ENCODE results near the gene ST6GALNAC5.
"Not testable (repeated sequence)": the region's sequence is repeated elsewhere in the genome, so short reads cannot be mapped to it uniquely, and the experiment has no call there.

Gene ST6GALNAC5

DNA sequence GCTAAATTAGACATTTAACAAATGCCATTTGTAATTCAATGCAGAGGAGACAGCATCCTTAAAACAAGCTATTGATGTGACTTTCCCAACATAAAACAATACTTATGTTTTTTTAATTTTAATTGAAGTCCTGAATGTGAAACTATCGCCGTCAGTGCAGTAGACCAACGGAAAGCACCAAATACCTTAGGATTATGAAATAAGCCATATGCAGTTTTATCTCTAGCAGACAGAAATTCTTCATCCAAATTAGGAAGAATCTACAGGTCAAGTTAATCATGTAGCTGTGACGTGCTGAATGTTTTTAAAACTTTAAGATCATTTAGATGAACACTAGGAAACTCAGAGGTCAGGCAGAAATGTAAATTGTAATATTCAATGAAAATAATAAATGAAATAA is 714 bp upstream of the ST6GALNAC5 start:
- no peak for DNase-seq (ENCODE audit: low read depth in 2 of 2, low spot score in 1 of 2)

DNA sequence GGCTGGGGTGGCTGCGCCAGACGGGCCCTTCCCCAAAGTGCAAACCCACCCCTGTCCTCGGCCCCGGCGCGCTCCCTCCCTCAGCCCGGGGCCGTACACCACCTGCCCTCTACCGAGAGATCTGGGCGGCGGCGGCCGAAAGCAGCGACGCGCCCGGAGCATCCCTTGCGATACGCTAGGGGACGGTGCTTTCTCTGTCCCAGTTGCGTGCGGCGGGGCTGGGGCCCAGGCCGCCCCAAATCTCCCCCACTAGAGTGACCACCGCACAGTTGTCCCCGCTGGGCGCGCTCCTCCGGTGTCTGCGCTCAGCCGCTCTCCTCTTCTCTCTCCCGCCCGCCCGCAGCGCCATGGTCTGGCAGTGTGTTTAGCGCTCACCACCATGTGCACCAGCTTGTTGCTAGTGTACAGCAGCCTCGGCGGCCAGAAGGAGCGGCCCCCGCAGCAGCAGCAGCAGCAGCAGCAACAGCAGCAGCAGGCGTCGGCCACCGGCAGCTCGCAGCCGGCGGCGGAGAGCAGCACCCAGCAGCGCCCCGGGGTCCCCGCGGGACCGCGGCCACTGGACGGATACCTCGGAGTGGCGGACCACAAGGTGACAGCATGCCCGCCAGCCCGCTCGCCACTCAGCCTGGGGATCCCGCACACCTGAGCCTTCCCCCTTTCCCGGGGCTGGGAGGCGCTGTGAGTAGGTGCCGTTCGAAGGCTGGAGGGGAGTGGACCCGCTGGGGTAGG is 1.0 kb downstream of the ST6GALNAC5 start:
- no peak for DNase-seq (ENCODE audit: low read depth in 2 of 2, low spot score in 1 of 2)

DNA sequence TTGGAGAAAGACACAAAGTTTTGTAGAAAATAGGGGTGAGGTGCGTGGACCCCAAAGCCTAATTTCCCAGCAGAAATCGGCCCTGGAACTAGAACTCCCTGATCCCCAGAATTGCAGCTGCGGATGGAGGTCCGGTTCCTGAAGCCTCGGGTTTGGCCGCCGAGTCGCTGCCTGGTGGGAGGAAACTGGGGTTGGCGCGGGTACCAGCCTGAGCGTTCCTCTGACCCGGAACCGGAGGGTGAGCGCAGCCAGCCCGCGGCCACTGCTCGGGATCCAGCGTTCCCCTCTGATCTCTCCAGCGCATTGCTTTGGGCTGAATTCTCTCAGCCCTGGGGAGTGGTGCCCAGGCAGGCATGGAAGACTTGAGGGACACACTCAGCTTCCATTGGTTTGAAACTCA is 1.6 kb downstream of the ST6GALNAC5 start:
- DNase-seq (ENCODE audit: low read depth in 2 of 2, low spot score in 1 of 2) = no peak

DNA sequence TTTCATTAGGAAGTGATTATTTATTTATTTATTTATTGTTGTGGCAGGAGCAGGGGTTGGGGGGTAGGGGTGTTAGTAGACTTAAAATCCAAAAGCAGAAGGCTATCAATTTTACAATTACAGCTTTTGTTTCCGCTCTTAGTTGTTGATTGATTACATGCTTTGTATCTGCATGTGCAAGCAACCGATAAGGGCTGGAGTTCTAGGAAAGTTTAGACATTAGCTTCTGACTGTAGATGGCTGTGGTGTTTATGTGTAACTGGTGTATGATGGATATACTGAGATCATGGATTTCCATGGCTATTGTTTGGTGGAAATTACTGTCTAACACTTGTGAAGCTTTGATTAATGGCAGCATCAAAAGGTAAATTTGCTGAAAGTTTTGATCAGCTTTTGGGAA is 2.8 kb downstream of the ST6GALNAC5 start:
- DNase-seq (ENCODE audit: low read depth in 2 of 2, low spot score in 1 of 2) = no peak

DNA sequence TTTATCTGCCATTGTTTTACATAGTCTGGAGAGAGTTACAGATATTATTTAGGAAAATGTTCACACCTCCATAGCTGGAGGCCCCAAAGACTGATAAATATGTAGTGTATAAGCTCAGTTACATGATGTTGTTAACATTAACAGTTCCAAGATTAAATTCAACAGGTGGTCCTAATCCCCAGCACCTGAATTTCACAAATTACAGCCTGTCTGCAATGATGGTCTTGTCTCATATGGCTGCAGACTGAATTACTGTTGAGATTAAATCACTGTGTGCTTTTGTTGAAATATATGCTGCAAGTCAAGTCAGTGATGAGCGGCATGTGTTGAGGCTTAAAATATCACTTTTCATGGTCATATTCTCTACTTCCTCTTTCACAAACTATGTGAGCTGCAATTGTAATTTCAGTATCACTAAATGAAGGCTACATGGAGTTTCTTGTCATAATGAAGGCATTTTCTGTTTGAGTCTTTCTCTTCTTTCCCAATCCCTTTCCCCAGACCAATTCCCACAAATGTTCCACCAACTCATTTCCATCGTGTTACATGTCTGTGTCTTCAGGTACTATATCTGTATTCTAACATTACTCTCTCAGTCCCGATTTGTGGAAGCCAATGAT is 4.2 kb downstream of the ST6GALNAC5 start:
- no peak for DNase-seq (ENCODE audit: low read depth in 2 of 2, low spot score in 1 of 2)

DNA sequence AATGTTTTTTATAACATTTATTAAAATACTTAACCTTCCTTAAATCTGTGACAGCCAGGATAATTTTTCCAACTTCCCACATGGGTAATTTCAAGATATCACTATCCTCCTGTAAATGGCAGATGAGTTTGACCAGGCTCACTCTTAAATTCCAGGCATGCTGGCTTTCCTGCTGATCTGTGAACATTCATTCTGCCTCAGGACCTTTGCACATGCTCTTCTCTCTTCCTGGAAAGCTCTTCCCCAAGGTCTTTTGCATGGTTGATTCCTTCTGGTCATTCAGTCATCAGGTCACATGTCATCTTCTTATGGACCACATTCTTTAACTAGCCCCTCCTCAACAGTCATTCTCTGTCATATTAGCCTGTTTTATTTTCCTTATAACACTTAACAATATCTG is 5.7 kb downstream of the ST6GALNAC5 start:
- no peak for DNase-seq (ENCODE audit: low read depth in 2 of 2, low spot score in 1 of 2)

DNA sequence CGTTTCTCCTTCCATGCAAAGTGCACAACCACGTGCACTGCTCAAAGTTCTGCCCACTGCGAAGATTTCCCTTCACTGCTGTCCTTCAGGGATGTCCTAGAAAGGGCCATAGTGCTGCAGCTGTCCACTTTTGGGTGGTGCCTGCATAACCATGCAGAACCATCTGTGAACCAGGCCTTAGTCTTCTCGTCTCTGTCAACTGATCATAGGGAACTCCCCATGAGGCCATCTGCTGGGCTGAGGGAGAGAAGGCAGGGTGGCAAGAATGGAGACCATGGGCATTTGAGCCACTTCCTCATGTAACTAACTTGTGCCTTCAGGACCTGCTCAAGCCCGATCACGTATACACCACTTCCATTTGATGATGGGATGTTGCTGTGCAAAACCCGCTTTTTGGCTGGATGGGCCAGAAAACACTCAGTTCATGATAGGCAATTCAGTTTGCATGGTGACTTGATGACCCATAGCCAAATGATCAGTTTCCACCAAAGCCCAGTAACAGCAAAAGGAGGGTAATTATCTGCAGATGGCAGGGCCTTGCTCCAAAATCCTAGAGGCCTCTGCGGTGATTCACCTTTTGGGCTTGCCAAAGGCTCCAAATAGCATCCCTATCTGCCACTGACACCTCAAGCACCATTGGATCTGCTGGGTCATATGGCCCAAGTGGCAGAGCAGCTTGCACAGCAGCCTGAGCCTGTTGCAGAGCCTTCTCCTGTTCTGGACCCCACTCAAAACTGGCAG is 9.5 kb downstream of the ST6GALNAC5 start:
- no peak for DNase-seq (ENCODE audit: low read depth in 2 of 2, low spot score in 1 of 2)

DNA sequence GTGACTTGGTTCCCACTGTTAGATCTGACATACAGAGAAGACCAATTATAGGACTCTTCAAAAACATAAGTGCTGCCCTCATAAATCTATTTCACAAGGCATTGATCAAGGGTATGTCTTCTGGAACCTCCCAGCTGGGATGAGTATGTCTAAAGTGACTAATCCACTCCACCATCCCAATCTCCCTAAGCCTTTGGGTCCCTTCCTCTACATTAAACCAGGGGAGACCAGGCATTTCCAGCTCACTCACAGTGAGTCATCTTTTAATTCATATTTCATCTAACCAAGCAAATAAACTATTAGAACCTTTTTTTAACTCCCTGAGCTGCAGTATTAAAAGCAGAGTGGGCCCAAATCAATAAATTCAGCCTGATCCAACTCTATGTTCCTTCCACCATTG is 11.7 kb downstream of the ST6GALNAC5 start:
- not testable (repeated sequence) for DNase-seq (ENCODE audit: low read depth in 2 of 2, low spot score in 1 of 2)

DNA sequence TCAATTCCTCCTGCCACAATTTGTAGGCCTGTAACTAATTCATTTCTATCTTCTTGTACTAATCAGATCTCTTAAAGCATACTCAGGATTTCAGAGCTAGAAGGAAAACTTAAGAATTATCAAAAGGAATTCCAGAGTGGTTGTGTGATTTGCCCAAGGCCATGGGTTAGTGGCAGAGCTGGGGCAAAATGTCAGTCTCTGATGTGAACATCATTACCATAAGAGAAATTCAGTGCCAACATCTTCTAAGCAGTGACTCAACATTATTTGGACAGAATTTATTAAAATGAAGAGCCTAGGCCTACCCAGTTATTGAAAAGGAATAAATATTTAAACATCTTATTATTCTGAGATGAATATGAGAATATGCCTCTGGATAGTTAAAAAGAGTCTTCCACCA is 14.5 kb downstream of the ST6GALNAC5 start:
- DNase-seq (ENCODE audit: low read depth in 2 of 2, low spot score in 1 of 2) = no peak

DNA sequence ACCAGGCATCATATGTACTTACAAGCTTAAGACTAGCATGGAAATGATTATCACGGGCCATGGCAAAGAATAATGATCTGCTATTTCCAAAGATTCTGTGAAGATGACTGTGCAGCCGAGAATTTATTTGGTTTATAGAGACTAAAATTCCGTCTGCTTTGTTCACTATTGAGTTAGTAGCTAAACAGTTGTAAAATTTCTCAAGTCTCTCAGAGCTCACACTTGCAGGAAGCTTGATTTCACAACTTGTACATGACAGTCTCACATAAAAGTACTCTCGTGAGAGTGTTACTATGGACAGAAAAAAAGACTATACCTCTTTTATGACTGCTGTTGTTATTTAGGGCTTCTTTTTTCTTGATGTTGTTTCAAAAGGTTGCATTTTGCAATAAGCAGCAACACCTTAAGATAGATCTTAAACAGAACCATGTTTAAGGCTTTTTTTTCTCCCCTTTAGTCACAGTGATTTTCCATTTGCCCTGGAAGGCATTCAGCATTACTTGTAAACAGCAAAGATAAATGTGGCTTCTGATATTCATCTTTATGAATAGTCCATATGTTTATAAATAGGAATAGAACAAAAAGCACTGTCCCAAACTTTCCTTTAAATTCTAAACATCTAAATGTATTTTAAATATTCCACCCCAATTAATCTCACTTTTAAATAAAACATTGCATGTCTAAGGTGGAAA is 24.8 kb downstream of the ST6GALNAC5 start:
- DNase-seq (ENCODE audit: low read depth in 2 of 2, low spot score in 1 of 2) = no peak

DNA sequence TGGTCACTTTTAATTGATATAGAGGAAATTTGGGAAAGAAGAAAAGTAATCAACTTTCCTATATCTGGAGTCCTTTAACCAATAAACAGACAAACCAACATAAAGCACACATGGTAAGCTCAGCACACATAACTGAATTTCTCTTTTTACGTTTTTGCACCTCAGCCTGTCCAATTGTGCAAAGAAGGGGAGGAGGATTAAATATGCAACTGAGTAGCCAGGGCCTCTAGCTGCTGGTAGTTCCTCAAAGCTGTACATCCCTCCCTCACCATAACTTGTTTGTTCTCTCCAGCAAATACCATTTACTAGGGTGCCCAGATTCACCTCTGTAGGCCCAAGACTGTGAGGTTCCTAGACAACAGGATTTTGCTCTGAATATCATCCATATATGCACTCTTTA is 25.4 kb downstream of the ST6GALNAC5 start:
- no peak for DNase-seq (ENCODE audit: low read depth in 2 of 2, low spot score in 1 of 2)

DNA sequence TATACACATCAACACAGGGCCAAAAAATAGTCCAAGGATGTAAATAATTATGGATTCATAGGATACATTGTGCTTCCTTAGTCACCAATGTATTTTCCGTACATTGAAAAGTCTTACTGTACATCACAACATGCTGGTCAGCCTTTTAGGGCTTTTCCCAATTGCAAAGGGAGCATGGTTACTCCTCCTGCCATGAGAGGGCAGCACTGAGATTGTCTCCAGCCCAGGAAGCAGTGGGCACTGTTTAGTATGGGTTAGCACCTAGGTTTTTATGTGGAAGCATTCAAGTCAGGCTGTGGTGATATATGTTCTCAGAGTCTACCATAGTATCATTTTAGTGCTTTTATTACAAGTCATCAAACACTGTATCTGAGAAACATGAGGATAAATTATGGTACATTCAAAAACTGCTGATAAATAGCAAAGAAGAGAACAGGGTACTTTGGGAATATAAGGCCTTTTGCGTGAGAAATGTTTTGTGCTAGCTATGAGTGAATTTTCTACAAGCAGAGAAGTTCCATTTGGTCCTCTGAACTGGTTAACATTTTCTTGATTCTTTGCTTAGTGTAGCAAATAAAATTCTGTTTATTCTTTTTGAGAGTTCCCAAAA is 34.0 kb downstream of the ST6GALNAC5 start:
- no peak for DNase-seq (ENCODE audit: low read depth in 2 of 2, low spot score in 1 of 2)

DNA sequence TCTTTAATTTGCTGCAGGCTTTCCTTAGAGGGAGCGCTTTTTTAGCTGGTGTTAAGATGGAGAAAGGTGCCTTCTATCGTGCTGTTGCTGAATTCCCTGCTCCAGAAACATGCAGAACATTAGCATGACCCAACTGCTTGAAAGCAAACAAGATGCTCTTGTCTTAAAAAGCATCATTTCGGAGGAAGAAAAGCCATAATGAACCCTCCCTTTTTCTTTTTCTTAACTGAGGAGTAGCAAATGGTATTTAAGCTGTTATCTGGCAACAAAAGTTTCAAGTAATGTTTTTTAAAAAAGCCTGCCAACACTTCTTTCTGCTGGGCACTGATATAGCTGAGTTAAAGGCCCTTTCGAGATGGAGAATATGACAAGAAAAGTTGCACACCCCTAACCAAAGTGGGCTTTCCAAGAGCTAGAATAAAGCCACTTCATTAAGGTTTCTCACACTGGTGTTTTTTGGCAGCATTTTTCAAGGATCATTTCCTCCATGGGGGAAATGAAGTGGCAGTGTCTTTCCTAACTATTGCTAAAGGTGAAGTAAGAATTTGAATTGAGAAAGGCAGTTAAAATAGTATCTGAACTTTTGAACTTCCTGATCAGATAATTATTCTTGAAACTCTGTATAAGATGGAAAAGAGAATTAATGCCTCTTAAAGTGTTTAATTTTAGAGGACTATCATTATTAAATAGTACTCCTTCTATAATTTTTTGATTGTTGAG is 38.8 kb downstream of the ST6GALNAC5 start:
- no peak for DNase-seq (ENCODE audit: low read depth in 2 of 2, low spot score in 1 of 2)

DNA sequence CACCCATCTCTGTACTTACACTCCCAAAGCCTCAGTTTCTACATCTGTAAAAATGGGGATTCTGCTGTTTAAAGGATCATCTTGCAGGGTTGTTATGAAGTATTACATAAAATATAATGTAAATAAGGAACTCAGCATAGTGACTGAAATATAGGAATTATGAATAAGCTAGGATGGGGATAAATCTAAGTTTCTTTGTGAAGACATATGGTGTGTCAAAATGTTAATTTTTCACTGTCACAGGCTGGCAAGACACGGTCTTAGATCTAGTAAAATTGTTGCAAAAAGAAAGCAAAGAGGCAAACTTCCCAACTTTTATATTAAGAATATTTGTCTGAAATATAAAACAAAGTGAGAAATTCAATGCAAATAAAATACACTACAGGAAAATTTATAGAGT is 42.0 kb downstream of the ST6GALNAC5 start:
- DNase-seq (ENCODE audit: low read depth in 2 of 2, low spot score in 1 of 2) = no peak

DNA sequence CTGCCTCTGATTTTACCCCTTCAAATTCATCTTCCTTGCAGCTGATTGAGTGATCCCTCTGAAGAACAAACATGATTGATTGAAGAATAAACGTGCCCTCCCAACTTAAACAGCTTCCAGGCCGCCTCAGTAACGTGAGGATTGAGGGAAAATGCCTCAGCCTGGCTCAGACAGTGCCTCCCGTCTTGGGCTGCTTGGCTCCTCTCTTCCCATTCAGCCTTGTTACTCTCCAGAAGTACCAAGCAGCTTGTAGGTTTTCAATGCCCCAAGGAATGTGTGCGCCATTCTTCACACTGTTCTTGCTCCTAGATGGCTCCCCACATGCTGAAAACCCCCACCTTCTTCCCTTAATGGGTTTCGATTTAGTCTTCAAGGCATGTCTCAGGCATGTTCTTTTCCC is 51.8 kb downstream of the ST6GALNAC5 start:
- no peak for DNase-seq (ENCODE audit: low read depth in 2 of 2, low spot score in 1 of 2)

DNA sequence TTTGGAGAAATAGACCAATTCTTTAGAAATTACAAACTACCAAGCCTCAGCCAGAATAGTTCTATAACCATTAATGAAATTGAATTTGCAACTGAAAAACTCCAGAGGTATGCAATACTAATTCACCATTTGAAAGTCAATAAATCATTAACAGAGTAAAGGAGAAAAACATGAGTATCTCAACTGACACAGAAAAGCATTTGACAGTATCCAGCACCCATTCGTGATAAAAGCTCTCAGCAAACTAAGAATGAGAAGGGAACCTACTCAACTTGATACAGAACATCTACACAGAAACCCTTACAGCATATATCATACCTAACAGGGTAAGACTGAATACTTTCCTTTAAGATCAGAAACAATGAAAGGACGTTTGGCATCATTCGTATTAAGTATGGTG is 54.3 kb downstream of the ST6GALNAC5 start:
- no peak for DNase-seq (ENCODE audit: low read depth in 2 of 2, low spot score in 1 of 2)

DNA sequence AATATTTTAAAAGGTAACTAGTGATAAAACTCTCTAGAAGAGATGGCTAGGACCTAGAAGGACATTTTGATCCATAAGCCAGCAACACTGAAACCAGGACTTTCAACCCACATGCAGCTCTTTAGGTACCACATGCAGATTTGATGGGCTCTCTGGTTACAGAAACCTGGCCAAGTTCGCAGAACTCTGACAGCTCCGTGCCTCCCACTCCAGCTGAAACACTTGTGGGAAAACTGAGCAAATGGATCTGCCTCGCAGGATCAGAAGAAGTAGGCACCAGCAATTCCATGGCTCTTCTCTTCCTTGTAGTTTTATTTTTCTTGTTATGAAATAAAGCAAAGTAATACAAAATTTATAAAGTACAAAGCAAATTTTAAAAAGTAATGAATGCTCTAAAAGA is 58.5 kb downstream of the ST6GALNAC5 start:
- no peak for DNase-seq (ENCODE audit: low read depth in 2 of 2, low spot score in 1 of 2)

DNA sequence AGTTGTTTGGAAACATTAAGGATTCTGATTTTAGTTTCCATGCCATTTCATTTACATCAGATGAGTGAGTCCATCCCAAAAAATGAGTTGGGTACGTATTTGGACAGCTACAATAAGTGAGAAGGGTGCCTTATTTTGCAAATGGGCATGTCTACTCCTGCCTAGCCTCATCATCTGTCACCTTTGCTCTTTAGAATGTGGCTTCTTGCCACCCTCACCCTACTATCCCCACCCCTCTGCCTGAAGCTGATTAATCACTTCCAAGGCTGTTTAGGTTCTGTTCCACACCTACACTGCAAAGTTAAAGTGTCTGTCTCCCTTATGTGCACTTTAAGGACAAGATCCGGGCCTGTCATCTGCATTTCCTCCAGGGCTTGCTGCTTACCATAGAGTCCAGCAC is 61.2 kb downstream of the ST6GALNAC5 start:
- DNase-seq (ENCODE audit: low read depth in 2 of 2, low spot score in 1 of 2) = no peak

DNA sequence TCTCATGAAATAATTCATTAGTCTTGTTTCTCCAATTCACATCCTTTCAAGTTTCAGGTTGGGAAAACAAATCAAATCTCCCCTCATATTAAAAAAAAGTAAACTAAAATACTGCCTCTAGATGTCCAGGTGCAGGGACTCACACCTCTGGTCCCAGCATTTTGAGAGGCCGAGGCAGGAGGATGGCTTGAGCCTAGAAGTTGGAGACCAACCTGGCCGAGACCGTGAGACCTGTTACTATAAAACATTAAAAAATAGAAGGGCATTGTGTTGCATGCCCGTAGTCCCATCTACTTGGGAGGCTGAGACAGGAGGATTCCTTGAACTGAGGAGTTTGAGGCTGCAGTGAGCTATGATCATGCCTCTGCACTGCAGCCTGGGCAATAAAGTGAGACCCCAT is 61.9 kb downstream of the ST6GALNAC5 start:
- DNase-seq (ENCODE audit: low read depth in 2 of 2, low spot score in 1 of 2) = no peak

DNA sequence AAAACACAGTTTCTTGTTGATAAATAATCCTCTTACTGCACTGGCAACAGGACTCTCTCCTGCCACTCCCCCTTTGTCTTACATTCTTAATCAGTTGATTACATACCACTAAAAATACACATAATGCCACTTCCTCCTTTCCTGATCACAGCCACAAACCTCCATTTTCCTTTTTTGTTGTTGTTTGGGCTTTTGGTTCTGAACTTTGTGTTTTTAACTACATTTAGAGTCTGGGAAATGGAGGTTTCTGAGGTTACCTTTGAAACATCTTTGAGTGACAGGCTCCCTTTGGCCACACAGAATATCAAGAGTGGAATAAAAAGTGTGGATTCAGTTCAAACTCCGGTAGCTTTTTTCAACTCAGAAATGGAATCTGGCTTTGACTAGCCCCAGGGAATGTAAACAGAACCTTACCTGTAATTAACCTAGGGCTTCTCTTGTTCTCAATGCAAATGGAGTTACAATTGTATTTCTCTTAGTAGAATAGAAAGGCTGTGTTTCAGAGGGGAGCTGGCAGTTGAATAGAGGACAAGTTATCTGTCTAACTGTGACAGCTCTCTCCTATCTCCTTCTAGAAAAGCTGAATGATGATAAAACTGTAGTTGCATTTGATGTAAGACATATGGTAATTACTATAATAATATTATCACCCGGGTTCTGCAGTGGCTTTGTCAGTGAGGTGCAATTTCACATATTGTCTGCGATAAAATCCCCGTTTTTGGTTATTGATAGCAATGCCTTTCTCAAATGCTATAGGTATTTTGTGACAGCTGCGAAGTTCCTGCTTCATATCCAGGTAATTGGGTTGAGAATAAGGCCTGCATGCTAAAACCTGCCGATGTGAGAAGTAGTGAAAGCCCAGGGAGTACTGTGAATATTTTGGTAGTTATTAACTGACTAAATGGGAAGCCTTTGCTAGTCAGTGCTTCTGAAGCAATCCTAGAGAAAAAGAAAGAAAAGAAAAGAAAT is 66.9 kb downstream of the ST6GALNAC5 start:
- no peak for DNase-seq (ENCODE audit: low read depth in 2 of 2, low spot score in 1 of 2)
